ENCODE results near the gene ALCAM.

Gene ALCAM

DNA sequence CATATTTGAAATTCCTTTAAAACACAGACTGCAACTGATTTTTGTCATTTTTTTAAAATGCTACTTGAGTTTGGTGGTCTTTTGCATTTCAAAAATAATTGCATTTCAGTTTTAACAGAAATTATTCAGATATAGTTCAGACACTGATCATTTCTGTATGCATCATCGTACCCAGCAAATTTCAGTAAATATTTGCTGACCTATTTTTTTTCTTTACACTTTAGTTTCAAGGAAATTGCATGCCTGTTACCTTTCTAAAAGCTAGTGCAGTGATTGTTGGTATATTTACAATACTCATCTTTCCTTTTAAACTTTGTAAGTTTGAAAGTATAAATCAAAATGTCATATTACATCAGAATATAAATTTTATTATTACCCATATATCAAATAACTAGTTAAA lies 32.4 kb downstream of the ALCAM start:
- Histone ChIP-seq H4K8ac (ENCODE audit: low read depth, low read length) (no peak overlapping the region), H3K23ac (ENCODE audit: low read length) (no peak overlapping the region), H3K27me3 (ENCODE audit: insufficient read depth, low read length) (no peaks in the 10 kb centered on the region), H2AFZ (ENCODE audit: insufficient read depth, low read length, poor library complexity) (no peak overlapping the region), H2BK5ac (ENCODE audit: low read depth, low read length, poor library complexity) (no peak overlapping the region), H2BK12ac (ENCODE audit: low read length) (no peak overlapping the region), H3K27ac (ENCODE audit: low read depth, low read length) (no peak overlapping the region), H3K18ac (ENCODE audit: low read length) (no peak overlapping the region), H3K79me2 (ENCODE audit: control insufficient read depth, insufficient read depth, low read length, poor library complexity) (no peaks in the 10 kb centered on the region), H4K91ac (ENCODE audit: low read depth, low read length) (no peak overlapping the region), H2AK5ac (ENCODE audit: low read length) (no peak overlapping the region), H3K79me1 (ENCODE audit: low read length) (no peaks in the 10 kb centered on the region), H3K4me2 (ENCODE audit: low read length) (no peak overlapping the region), H3K4ac (ENCODE audit: low read depth, low read length) (no peak overlapping the region), H3K36me3 (ENCODE audit: control insufficient read depth in 1 of 2, insufficient read depth in 2 of 2, low read length in 2 of 2) (peaks cover 2 to 4% of the 10 kb centered on the region in 2 experiments), H3K9me3 (ENCODE audit: insufficient read depth, low read depth, low read length) (no peaks in the 10 kb centered on the region), H2BK120ac (ENCODE audit: insufficient read depth, low read length, poor library complexity) (no peak overlapping the region), H3K14ac (ENCODE audit: low read length) (no peak overlapping the region), H4K12ac (ENCODE audit: low read depth, low read length) (no peak overlapping the region), H3K4me3 (ENCODE audit: low read depth, low read length) (no peak overlapping the region), H3K4me1 (ENCODE audit: control insufficient read depth in 1 of 2, insufficient read depth in 2 of 2, low read length in 2 of 2) (no peaks in the 10 kb centered on the region), H3K9ac (ENCODE audit: low read length) (no peak overlapping the region)
- DNase-seq = no peak
- WGBS (ENCODE audit: extremely low coverage, insufficient coverage, insufficient read length) = no CpG with 5 or more reads among the region's 1 CpG

DNA sequence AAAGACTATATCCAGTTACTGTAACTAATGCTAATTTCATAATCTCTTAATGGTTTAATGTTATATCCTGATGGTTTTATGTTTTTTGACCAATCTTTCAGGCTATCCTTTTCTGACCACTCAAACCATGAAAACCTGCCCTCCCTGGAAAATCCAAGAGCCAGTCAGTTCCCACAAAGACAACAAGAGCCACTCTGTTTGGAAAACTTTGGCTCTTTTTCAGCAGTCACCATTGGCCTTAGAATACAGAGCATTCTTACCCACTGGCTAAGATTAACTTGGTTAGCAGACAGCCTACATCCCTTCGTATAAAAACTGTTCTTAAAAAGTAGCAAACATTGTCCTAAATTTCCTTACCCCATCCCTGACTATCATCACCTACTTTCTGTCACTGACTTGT lies 32.9 kb downstream of the ALCAM start:
- Histone ChIP-seq H4K12ac (ENCODE audit: low read depth, low read length) (no peak overlapping the region), H3K4ac (ENCODE audit: low read depth, low read length) (no peak overlapping the region), H3K14ac (ENCODE audit: low read length) (no peak overlapping the region), H2BK120ac (ENCODE audit: insufficient read depth, low read length, poor library complexity) (no peak overlapping the region), H3K23ac (ENCODE audit: low read length) (no peak overlapping the region), H3K4me1 (ENCODE audit: control insufficient read depth in 1 of 2, insufficient read depth in 2 of 2, low read length in 2 of 2) (no peaks in the 10 kb centered on the region), H3K79me2 (ENCODE audit: control insufficient read depth, insufficient read depth, low read length, poor library complexity) (no peaks in the 10 kb centered on the region), H3K27me3 (ENCODE audit: insufficient read depth, low read length) (no peaks in the 10 kb centered on the region), H2AFZ (ENCODE audit: insufficient read depth, low read length, poor library complexity) (no peak overlapping the region), H2BK5ac (ENCODE audit: low read depth, low read length, poor library complexity) (no peak overlapping the region), H4K91ac (ENCODE audit: low read depth, low read length) (no peak overlapping the region), H2AK5ac (ENCODE audit: low read length) (no peak overlapping the region), H3K18ac (ENCODE audit: low read length) (no peak overlapping the region), H2BK12ac (ENCODE audit: low read length) (no peak overlapping the region), H3K27ac (ENCODE audit: low read depth, low read length) (no peak overlapping the region), H4K8ac (ENCODE audit: low read depth, low read length) (no peak overlapping the region), H3K9me3 (ENCODE audit: insufficient read depth, low read depth, low read length) (no peaks in the 10 kb centered on the region), H3K36me3 (ENCODE audit: control insufficient read depth in 1 of 2, insufficient read depth in 2 of 2, low read length in 2 of 2) (peaks cover 2 to 4% of the 10 kb centered on the region in 2 experiments), H3K4me2 (ENCODE audit: low read length) (no peak overlapping the region), H3K9ac (ENCODE audit: low read length) (no peak overlapping the region), H3K79me1 (ENCODE audit: low read length) (no peaks in the 10 kb centered on the region), H3K4me3 (ENCODE audit: low read depth, low read length) (no peak overlapping the region)
- no CpG with 5 or more reads among the region's 1 CpG for WGBS (ENCODE audit: extremely low coverage, insufficient coverage, insufficient read length)
- no peak for DNase-seq

DNA sequence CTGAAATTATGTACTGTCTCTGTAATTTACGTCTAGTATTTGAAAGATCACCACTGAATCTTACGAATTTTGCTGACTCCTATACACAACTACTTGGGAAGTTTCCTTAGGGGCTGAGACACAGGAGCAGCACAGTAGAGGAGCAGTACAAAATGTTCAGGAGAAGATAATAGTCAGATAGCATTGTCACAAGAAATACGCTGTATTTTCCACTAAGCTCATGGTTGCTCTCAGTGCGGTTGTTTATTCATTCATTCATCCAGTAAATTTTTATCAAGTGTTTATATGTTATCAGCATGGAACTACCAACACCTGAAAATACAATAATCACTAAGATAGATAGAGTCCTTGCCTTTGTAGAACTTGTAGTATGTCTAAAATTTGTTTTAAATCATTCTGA lies 34.5 kb downstream of the ALCAM start:
- H3K79me2 ChIP-seq (ENCODE audit: control insufficient read depth, insufficient read depth, low read length, poor library complexity) = no peaks in the 10 kb centered on the region
- no CpG with 5 or more reads among the region's 4 CpGs for WGBS (ENCODE audit: extremely low coverage, insufficient coverage, insufficient read length)
- no peak overlapping the region for H3K4ac ChIP-seq (ENCODE audit: low read depth, low read length)
- H3K79me1 ChIP-seq (ENCODE audit: low read length) = no peaks in the 10 kb centered on the region
- no peak overlapping the region for H2BK12ac ChIP-seq (ENCODE audit: low read length)
- H3K27ac ChIP-seq (ENCODE audit: low read depth, low read length) = no peak overlapping the region
- no peak overlapping the region for H3K4me3 ChIP-seq (ENCODE audit: low read depth, low read length)
- H2BK5ac ChIP-seq (ENCODE audit: low read depth, low read length, poor library complexity) = no peak overlapping the region
- H3K14ac ChIP-seq (ENCODE audit: low read length) = no peak overlapping the region
- H3K23ac ChIP-seq (ENCODE audit: low read length) = no peak overlapping the region
- H3K9ac ChIP-seq (ENCODE audit: low read length) = no peak overlapping the region
- H4K8ac ChIP-seq (ENCODE audit: low read depth, low read length) = no peak overlapping the region
- no peak overlapping the region for H3K4me2 ChIP-seq (ENCODE audit: low read length)
- H2AFZ ChIP-seq (ENCODE audit: insufficient read depth, low read length, poor library complexity) = no peak overlapping the region
- no peak for DNase-seq
- no peaks in the 10 kb centered on the region for H3K9me3 ChIP-seq (ENCODE audit: insufficient read depth, low read depth, low read length)
- no peaks in the 10 kb centered on the region for H3K27me3 ChIP-seq (ENCODE audit: insufficient read depth, low read length)
- H3K18ac ChIP-seq (ENCODE audit: low read length) = no peak overlapping the region
- no peak overlapping the region for H2BK120ac ChIP-seq (ENCODE audit: insufficient read depth, low read length, poor library complexity)
- no peak overlapping the region for H4K91ac ChIP-seq (ENCODE audit: low read depth, low read length)
- no peak overlapping the region for H4K12ac ChIP-seq (ENCODE audit: low read depth, low read length)
- no peaks in the 10 kb centered on the region for H3K4me1 ChIP-seq (ENCODE audit: control insufficient read depth in 1 of 2, insufficient read depth in 2 of 2, low read length in 2 of 2)
- no peak overlapping the region for H2AK5ac ChIP-seq (ENCODE audit: low read length)
- peaks cover 2 to 4% of the 10 kb centered on the region in 2 experiments for H3K36me3 ChIP-seq (ENCODE audit: control insufficient read depth in 1 of 2, insufficient read depth in 2 of 2, low read length in 2 of 2)

DNA sequence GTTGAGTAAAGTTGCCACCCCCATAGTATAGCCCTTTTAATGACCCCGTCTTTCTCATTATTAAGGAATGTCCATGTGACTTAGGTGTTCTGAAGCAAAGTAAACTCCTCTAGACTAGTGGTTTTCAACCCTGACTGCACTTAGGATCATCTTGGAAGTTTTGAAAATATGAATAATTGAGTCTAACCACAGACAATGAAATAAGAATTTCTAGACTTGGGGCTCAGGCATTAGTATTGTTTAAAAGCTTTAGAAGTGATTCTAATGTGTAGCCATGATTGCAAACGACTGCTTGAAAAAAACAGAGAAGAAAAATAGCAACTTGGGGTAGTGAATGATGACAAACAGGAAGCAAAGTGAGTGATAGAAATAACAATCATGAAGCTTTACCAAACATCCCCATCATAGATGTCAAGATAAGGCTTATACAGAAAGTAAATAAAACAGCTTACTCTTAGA lies 35.0 kb downstream of the ALCAM start:
- WGBS (ENCODE audit: extremely low coverage, insufficient coverage, insufficient read length) = no CpG with 5 or more reads among the region's 2 CpGs

More for the DNA sequence above, 35.0 kb downstream of the ALCAM start:
- H3K27ac ChIP-seq (ENCODE audit: low read depth, low read length) = no peak overlapping the region
- H2BK5ac ChIP-seq (ENCODE audit: low read depth, low read length, poor library complexity) = no peak overlapping the region
- no peak overlapping the region for H4K8ac ChIP-seq (ENCODE audit: low read depth, low read length)
- no peak overlapping the region for H3K9ac ChIP-seq (ENCODE audit: low read length)
- H3K79me1 ChIP-seq (ENCODE audit: low read length) = no peaks in the 10 kb centered on the region
- H3K14ac ChIP-seq (ENCODE audit: low read length) = no peak overlapping the region
- no peak overlapping the region for H3K4ac ChIP-seq (ENCODE audit: low read depth, low read length)
- no peaks in the 10 kb centered on the region for H3K27me3 ChIP-seq (ENCODE audit: insufficient read depth, low read length)
- no peak overlapping the region for H2AFZ ChIP-seq (ENCODE audit: insufficient read depth, low read length, poor library complexity)
- no peak overlapping the region for H2AK5ac ChIP-seq (ENCODE audit: low read length)
- no peak overlapping the region for H3K4me3 ChIP-seq (ENCODE audit: low read depth, low read length)
- no peak overlapping the region for H3K18ac ChIP-seq (ENCODE audit: low read length)
- no peak overlapping the region for H2BK12ac ChIP-seq (ENCODE audit: low read length)
- peaks cover 2 to 4% of the 10 kb centered on the region in 2 experiments for H3K36me3 ChIP-seq (ENCODE audit: control insufficient read depth in 1 of 2, insufficient read depth in 2 of 2, low read length in 2 of 2)
- no peak for DNase-seq
- H3K23ac ChIP-seq (ENCODE audit: low read length) = no peak overlapping the region
- H3K9me3 ChIP-seq (ENCODE audit: insufficient read depth, low read depth, low read length) = no peaks in the 10 kb centered on the region
- no peaks in the 10 kb centered on the region for H3K4me1 ChIP-seq (ENCODE audit: control insufficient read depth in 1 of 2, insufficient read depth in 2 of 2, low read length in 2 of 2)
- no peak overlapping the region for H2BK120ac ChIP-seq (ENCODE audit: insufficient read depth, low read length, poor library complexity)
- H3K4me2 ChIP-seq (ENCODE audit: low read length) = no peak overlapping the region
- H3K79me2 ChIP-seq (ENCODE audit: control insufficient read depth, insufficient read depth, low read length, poor library complexity) = no peaks in the 10 kb centered on the region
- no peak overlapping the region for H4K91ac ChIP-seq (ENCODE audit: low read depth, low read length)
- no peak overlapping the region for H4K12ac ChIP-seq (ENCODE audit: low read depth, low read length)

Data from trophoblast cell (in vitro differentiated cells and primary cell).